IMR-90 (cell line): ENCODE measurements around the gene ANGPTL4. TPM values are rescaled to one million over a fixed set of nuclear protein-coding genes. Genes with fewer than 3 reads are reported as not detected.
A peak's percentile ranks its signal among the peaks of the same experiment; 100 is the strongest.

Source experiments
- ATAC-seq: fragments of 200-7000 bp; cut with Tn5 transposase; 2 replicates; pipeline ENCODE4 v1.9.1; 2020; ENCODE audit warnings: low read depth, mild to moderate bottlenecking, moderate library complexity
- BruUV-seq: library from RNA; stranded (reverse); fragments of 400-500 nt; replicated peaks from 2 replicates; lab custom pipeline; 2021; lab: Mats Ljungman, UMichigan
- CTCF ChIA-PET: fragments of 300-600 bp; formaldehyde crosslinking; extraction: SDS; loops from one replicate; lab custom pipeline; 2021; ENCODE audit warnings: antibody characterized with exemption; lab: Yijun Ruan, JAX
- POLR2A ChIA-PET: fragments of 300-600 bp; sonication (Branson Sonifier 250); formaldehyde crosslinking; loops from one replicate; lab custom pipeline; 2022; ENCODE audit warnings: antibody characterized with exemption; ENCODE audit not compliant: unreplicated experiment; lab: Charles Lee
- DNase-seq: peaks from one replicate; pipeline ENCODE4 v3.0.0; 2013
- H2AFZ ChIP-seq: replicated peaks from 2 replicates; pipeline ENCODE3; 2013; ENCODE audit warnings: low read length, mild to moderate bottlenecking; ENCODE audit not compliant: poor library complexity
- H2AK5ac ChIP-seq: 2 replicates; pipeline ENCODE4 v1.6.1; 2013; ENCODE audit warnings: low read depth, low read length, inconsistent platforms
- H2AK9ac ChIP-seq: replicated peaks from 2 replicates; pipeline ENCODE3; 2013; ENCODE audit warnings: mild to moderate bottlenecking, low read depth, low read length, moderate library complexity; ENCODE audit not compliant: poor library complexity
- H2BK120ac ChIP-seq: 2 replicates; pipeline ENCODE4 v1.6.1; 2013; ENCODE audit warnings: low read depth, low read length, inconsistent platforms
- H2BK15ac ChIP-seq: 3 replicates; pipeline ENCODE4 v1.6.1; 2013; ENCODE audit warnings: low read depth, low read length, inconsistent platforms
- H2BK20ac ChIP-seq: 2 replicates; pipeline ENCODE4 v1.6.1; 2013; ENCODE audit warnings: low read depth, mild to moderate bottlenecking, inconsistent platforms, low read length, moderate library complexity
- H2BK5ac ChIP-seq: 2 replicates; pipeline ENCODE4 v1.6.1; 2013; ENCODE audit warnings: mild to moderate bottlenecking, low read depth, low read length, inconsistent platforms; ENCODE audit not compliant: poor library complexity, severe bottlenecking
- H3K14ac ChIP-seq: replicated peaks from 2 replicates; pipeline ENCODE4 v1.6.1; 2013; ENCODE audit warnings: low read depth, low read length, inconsistent platforms
- H3K18ac ChIP-seq: 2 replicates; pipeline ENCODE4 v1.6.1; 2013; ENCODE audit warnings: low read depth, low read length, control low read depth
- H3K23ac ChIP-seq: 2 replicates; pipeline ENCODE4 v1.6.1; 2013; ENCODE audit warnings: low read depth, low read length, inconsistent platforms
- H3K27ac ChIP-seq: 2 replicates; pipeline ENCODE4 v1.5.1; 2013; ENCODE audit warnings: mild to moderate bottlenecking, control low read depth, low read length; ENCODE audit not compliant: insufficient read depth
- H3K27me3 ChIP-seq: 2 replicates; pipeline ENCODE4 v1.6.1; 2013; ENCODE audit warnings: low read length; ENCODE audit not compliant: control insufficient read depth, insufficient read depth
- H3K36me3 ChIP-seq: 2 replicates; pipeline ENCODE4 v1.6.1; 2013; ENCODE audit warnings: low read length, mixed read lengths; ENCODE audit not compliant: control insufficient read depth, insufficient read depth
- H3K4ac ChIP-seq: 2 replicates; pipeline ENCODE4 v1.6.1; 2013; ENCODE audit warnings: low read depth, low read length, inconsistent platforms
- H3K4me1 ChIP-seq: 2 replicates; pipeline ENCODE4 v1.6.1; 2013; ENCODE audit warnings: low read length, mixed read lengths; ENCODE audit not compliant: control insufficient read depth, insufficient read depth
- H3K4me2 ChIP-seq: 2 replicates; pipeline ENCODE4 v1.6.1; 2013; ENCODE audit warnings: low read depth, mild to moderate bottlenecking, control low read depth, low read length, moderate library complexity
- H3K4me3 ChIP-seq: 2 replicates; pipeline ENCODE4 v1.5.1; 2013; ENCODE audit warnings: low read depth, mild to moderate bottlenecking, control low read depth, low read length, moderate library complexity; ENCODE audit not compliant: insufficient read depth
- H3K56ac ChIP-seq: 2 replicates; pipeline ENCODE4 v1.6.1; 2013; ENCODE audit warnings: low read length, inconsistent platforms; ENCODE audit not compliant: insufficient read depth; ENCODE audit errors: extremely low read depth
- H3K79me1 ChIP-seq, 2 experiments: 2 replicates each; pipeline ENCODE4 v1.6.1; 2013; ENCODE audit warnings: low read length in 2 of 2, inconsistent platforms in 1 of 2, low read depth in 1 of 2
- H3K9ac ChIP-seq: 2 replicates; pipeline ENCODE4 v1.6.1; 2013; ENCODE audit warnings: low read depth, low read length, control low read depth
- H3K9me1 ChIP-seq: 2 replicates; pipeline ENCODE4 v1.6.1; 2013; ENCODE audit warnings: low read length, inconsistent platforms; ENCODE audit not compliant: insufficient read depth
- H3K9me3 ChIP-seq: 2 replicates; pipeline ENCODE4 v1.6.1; 2013; ENCODE audit warnings: low read length; ENCODE audit not compliant: control insufficient read depth, insufficient read depth
- H4K20me1 ChIP-seq: 2 replicates; pipeline ENCODE4 v1.6.1; 2013; ENCODE audit warnings: low read length, inconsistent platforms; ENCODE audit not compliant: insufficient read depth
- H4K5ac ChIP-seq: 2 replicates; pipeline ENCODE4 v1.6.1; 2013; ENCODE audit warnings: mild to moderate bottlenecking, low read depth, low read length, control low read depth
- H4K8ac ChIP-seq, 2 experiments: 2 replicates each; pipeline ENCODE4 v1.6.1; 2013; ENCODE audit warnings: low read depth in 2 of 2, low read length in 2 of 2, control low read depth in 1 of 2, inconsistent platforms in 1 of 2
- H4K91ac ChIP-seq: 2 replicates; pipeline ENCODE4 v1.6.1; 2013; ENCODE audit warnings: low read depth, low read length, inconsistent platforms; ENCODE audit not compliant: insufficient read depth
- BHLHE40 ChIP-seq: fragments of 150-350 bp; IDR thresholded peaks from 2 replicates; pipeline ENCODE4 v1.6.1; 2016; ENCODE audit warnings: mild to moderate bottlenecking, low read depth, low read length
- CEBPB ChIP-seq: IDR thresholded peaks from 2 replicates; pipeline ENCODE4 v1.6.1; 2012; ENCODE audit warnings: low read depth, low read length, improper control_type of control experiment
- CHD1 ChIP-seq: IDR thresholded peaks from 2 replicates; pipeline ENCODE4 v1.6.1; 2012; ENCODE audit warnings: low read depth, low read length, improper control_type of control experiment
- ELK1 ChIP-seq: fragments of 150-350 bp; IDR thresholded peaks from 2 replicates; pipeline ENCODE4 v1.6.1; 2016; ENCODE audit warnings: low read depth, mild to moderate bottlenecking, low read length, moderate library complexity, borderline replicate concordance
- NFE2L2 ChIP-seq: fragments of 150-350 bp; IDR thresholded peaks from 2 replicates; pipeline ENCODE4 v1.6.1; 2016; ENCODE audit warnings: low read depth, mild to moderate bottlenecking, low read length
- RCOR1 ChIP-seq: IDR thresholded peaks from 2 replicates; pipeline ENCODE4 v1.6.1; 2012; ENCODE audit warnings: mild to moderate bottlenecking, low read length, improper control_type of control experiment; ENCODE audit not compliant: insufficient replicate concordance
- RFX5 ChIP-seq: IDR thresholded peaks from 2 replicates; pipeline ENCODE4 v1.8.0; 2012; ENCODE audit warnings: low read depth, mild to moderate bottlenecking, low read length, moderate library complexity
- USF2 ChIP-seq: fragments of 150-350 bp; IDR thresholded peaks from 2 replicates; pipeline ENCODE4 v1.6.1; 2017; ENCODE audit warnings: mild to moderate bottlenecking, antibody characterized with exemption, low read length, low read depth
- WGBS, 2 experiments: methylation state at CpG; one replicate each; pipeline versions ENCODE4 v1.1.5 to v1.1.7; 2013; ENCODE audit warnings: missing lambda C conversion rate in 2 of 2; ENCODE audit not compliant: insufficient read length in 1 of 2; ENCODE audit errors: extremely low coverage in 2 of 2; 5-methylcytosine and 5-hydroxymethylcytosine counted together
- dilution Hi-C: fragments of 300-500 bp; cut with HindIII; formaldehyde crosslinking; loops from one replicate; pipeline ENCODE4 v1.14.3; 2018; ENCODE audit warnings: low sequenced_read_pairs; ENCODE audit not compliant: unreplicated experiment
- in situ Hi-C: fragments of 300-500 bp; cut with MboI; formaldehyde crosslinking; loops from 3 replicates; pipeline ENCODE4 v1.14.3; 2019; ENCODE audit warnings: low sequenced_read_pairs, inconsistent platforms, mixed read lengths
- intact Hi-C: fragments of 100-400 bp; cut with micrococcal nuclease; formaldehyde crosslinking; loops from 2 replicates; pipeline ENCODE4 v1.10.0; 2022
- polyA plus RNA-seq, 3 experiments: library from polyadenylated mRNA; depleted of rRNA; stranded (reverse); fragments of >200 nt; gene quantifications; 2 replicates each; pipeline ENCODE4 v1.2.3, GENCODE V29; 2012; ENCODE audit warnings: low replicate concordance in 1 of 3
- total RNA-seq: library from RNA; depleted of rRNA; stranded (reverse); fragments of >200 nt; gene quantifications from 2 replicates; pipeline ENCODE4 v1.2.3, GENCODE V29; 2012

Gene ANGPTL4
- total and polyA plus RNA-seq, 2 of the 4 experiments (the other 2 are of a cell fraction) = 1.4 to 19.1 TPM

- Histone ChIP-seq H2BK20ac (no peak overlapping the region), H3K36me3 (peaks cover 14% of the 10 kb centered on the region), H4K5ac (no peak overlapping the region), H2BK120ac (no peak overlapping the region), H3K14ac (0 out of 2 replicates have a peak overlapping the region, but pooled peaks have one; percentile 29), H3K9ac (no peak overlapping the region), H2AK9ac (peak overlapping the region; percentile 58), H4K20me1 (peaks cover 73% of the 10 kb centered on the region), H3K23ac (no peak overlapping the region), H3K27me3 (no peaks in the 10 kb centered on the region), H3K56ac (no peak overlapping the region), H2AK5ac (peak overlapping the region; percentile 69), H2BK5ac (no peak overlapping the region), H3K4me2 (no peak overlapping the region), H3K79me1 (peaks cover 40 to 73% of the 10 kb centered on the region in 2 experiments), H3K4me1 (peaks cover 11% of the 10 kb centered on the region), H3K4ac (no peak overlapping the region), H2BK15ac (no peak overlapping the region), H3K27ac (no peak overlapping the region), H4K91ac (peak overlapping the region; percentile 15; the same call in 1 of the 2 replicates), H3K4me3 (no peak overlapping the region), H3K9me1 (peaks cover 27% of the 10 kb centered on the region), H3K9me3 (no peaks in the 10 kb centered on the region), H2AFZ (no peak overlapping the region), H4K8ac (no peak overlapping the region), H3K18ac (no peak overlapping the region)
- POLR2A ChIA-PET = no interaction called here
- TF ChIP-seq ELK1 (no peak), NFE2L2 (no peak), BHLHE40 (no peak), RFX5 (no peak), CHD1 (no peak), CEBPB (no peak), RCOR1 (no peak), USF2 (no peak)
- 75% methylated on average over 2 of the region's 7 CpGs; no CpG with 5 or more reads in 1 of the 2 experiments for WGBS, 2 experiments
- in situ Hi-C loops (loop anchor here (5.0 kb wide), 1 partner anchor 40 kb away; no protein-coding TSS in a partner anchor), intact Hi-C loops (no loop called here), dilution Hi-C loops (no loop called here)
- BruUV-seq = no TSS peak
- CTCF ChIA-PET = no interaction called here
- DNase-seq (no peak), ATAC-seq (no peak; the same call in 1 of the 2 replicates)
These were observed 33.3 kb downstream of the ANGPTL4 start for GRCh38 chr19:8397271-8397670.
